Measurements from ENCODE around the gene SCO1.

DNA sequence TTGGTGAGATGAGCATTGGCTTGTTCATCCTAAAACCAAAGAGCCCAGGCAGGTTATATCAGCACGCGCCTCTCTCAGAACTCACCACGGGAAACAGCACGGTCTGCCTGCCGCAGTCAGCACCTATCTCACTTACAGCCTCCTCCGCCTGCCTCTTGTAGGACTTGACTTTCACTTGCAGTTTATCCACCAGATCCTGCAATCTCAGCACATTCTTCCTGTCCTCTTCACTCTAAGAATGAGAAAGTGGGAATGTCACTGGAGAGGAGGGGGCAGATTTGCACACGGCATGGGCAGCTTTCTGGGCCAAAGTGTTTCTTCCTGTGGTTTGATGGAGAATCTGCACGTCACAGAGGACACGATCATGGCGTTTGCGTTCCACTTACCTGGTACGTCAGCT lies 67.6 kb downstream of the SCO1 start:
- TF ChIP-seq, protein P1, sequence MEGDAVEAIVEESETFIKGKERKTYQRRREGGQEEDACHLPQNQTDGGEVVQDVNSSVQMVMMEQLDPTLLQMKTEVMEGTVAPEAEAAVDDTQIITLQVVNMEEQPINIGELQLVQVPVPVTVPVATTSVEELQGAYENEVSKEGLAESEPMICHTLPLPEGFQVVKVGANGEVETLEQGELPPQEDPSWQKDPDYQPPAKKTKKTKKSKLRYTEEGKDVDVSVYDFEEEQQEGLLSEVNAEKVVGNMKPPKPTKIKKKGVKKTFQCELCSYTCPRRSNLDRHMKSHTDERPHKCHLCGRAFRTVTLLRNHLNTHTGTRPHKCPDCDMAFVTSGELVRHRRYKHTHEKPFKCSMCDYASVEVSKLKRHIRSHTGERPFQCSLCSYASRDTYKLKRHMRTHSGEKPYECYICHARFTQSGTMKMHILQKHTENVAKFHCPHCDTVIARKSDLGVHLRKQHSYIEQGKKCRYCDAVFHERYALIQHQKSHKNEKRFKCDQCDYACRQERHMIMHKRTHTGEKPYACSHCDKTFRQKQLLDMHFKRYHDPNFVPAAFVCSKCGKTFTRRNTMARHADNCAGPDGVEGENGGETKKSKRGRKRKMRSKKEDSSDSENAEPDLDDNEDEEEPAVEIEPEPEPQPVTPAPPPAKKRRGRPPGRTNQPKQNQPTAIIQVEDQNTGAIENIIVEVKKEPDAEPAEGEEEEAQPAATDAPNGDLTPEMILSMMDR (IDR thresholded peaks at IDR 0.05): no peak
- TF ChIP-seq POLR2AphosphoS5 (IDR thresholded peaks at IDR 0.05): no peak
- no peak for TF ChIP-seq POLR2A (IDR thresholded peaks at IDR 0.05)
- no peak for TF ChIP-seq EP300 (IDR thresholded peaks at IDR 0.05)

All from sigmoid colon (tissue), 4 donors.